Esophagus muscularis mucosa (tissue), 3 donors: Measurements from ENCODE around the gene CTU1.

ENCODE experiments used
- POLR2A ChIP-seq: fragments of 450-650 bp; IDR thresholded peaks from one replicate; pipeline ENCODE4 v1.6.1; 2017; ENCODE audit warnings: antibody characterized with exemption, moderate library complexity, mild to moderate bottlenecking, low read depth
- TF ChIP-seq, protein P1 (sequence below), 3 experiments: fragments of 200-600 bp in 2 of 3; fragments of 450-650 bp in 1 of 3; sonication (generic) in 2 of 3; IDR thresholded peaks; one replicate each; pipeline ENCODE4 v1.5.1; 2017 to 2019; ENCODE audit warnings: antibody characterized with exemption in 3 of 3, mild to moderate bottlenecking in 2 of 3, moderate library complexity in 1 of 3

DNA sequence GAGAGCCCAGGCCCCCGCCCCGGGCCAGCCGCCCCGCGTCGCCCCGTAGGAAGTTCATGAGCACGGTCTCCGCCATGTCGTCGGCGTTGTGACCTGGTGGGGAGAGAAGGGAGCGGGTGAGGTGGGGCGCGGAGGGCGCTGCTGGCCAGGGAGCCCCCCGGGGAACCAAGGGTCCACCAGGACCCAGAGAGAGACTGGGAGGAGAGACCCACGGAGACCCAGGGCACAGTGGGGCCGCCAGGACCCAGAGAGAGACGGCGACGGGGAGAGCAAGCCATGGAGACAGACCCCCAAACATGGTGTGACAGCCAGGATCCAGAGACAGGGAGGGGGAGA is 9.2 kb downstream of the CTU1 start:
- TF ChIP-seq, protein P1, sequence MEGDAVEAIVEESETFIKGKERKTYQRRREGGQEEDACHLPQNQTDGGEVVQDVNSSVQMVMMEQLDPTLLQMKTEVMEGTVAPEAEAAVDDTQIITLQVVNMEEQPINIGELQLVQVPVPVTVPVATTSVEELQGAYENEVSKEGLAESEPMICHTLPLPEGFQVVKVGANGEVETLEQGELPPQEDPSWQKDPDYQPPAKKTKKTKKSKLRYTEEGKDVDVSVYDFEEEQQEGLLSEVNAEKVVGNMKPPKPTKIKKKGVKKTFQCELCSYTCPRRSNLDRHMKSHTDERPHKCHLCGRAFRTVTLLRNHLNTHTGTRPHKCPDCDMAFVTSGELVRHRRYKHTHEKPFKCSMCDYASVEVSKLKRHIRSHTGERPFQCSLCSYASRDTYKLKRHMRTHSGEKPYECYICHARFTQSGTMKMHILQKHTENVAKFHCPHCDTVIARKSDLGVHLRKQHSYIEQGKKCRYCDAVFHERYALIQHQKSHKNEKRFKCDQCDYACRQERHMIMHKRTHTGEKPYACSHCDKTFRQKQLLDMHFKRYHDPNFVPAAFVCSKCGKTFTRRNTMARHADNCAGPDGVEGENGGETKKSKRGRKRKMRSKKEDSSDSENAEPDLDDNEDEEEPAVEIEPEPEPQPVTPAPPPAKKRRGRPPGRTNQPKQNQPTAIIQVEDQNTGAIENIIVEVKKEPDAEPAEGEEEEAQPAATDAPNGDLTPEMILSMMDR (IDR thresholded peaks at IDR 0.05), result no peak
- no peak for TF ChIP-seq POLR2A
